ENCODE measurements around the gene NELFA. TPM values are rescaled to one million over a fixed set of nuclear protein-coding genes. Genes with fewer than 3 reads are reported as not detected.
"Not testable (repeated sequence)": the region's sequence is repeated elsewhere in the genome, so short reads cannot be mapped to it uniquely, and the experiment has no call there.

Gene NELFA
- total and polyA plus RNA-seq, 4 donors = 17.8 to 33.6 (median 24.7) TPM

GRCh38 chr4:1994938-1995337, 13.8 kb downstream of the NELFA start:
- TF ChIP-seq CTCF (IDR thresholded peaks at IDR 0.05; ENCODE audit: control extremely low read depth, extremely low read depth) = no peak
- Histone ChIP-seq H3K9ac (ENCODE audit: insufficient read depth in 1 of 2, low read length in 2 of 2) (no peak overlapping the region), H3K27ac (ENCODE audit: low read depth in 1 of 2, low read length in 1 of 2) (no peak overlapping the region), H3K4me3 (no peak overlapping the region), H3K27me3 (ENCODE audit: control insufficient read depth in 3 of 3, insufficient read depth in 3 of 3, low read length in 2 of 3) (no peaks in the 10 kb centered on the region), H3K36me3 (ENCODE audit: control insufficient read depth in 4 of 4, insufficient read depth in 4 of 4, low read length in 4 of 4) (peaks cover 0 to 9% (median 6%) of the 10 kb centered on the region in 4 donors), H3K9me3 (ENCODE audit: control insufficient read depth in 4 of 4, insufficient read depth in 3 of 4, low read length in 3 of 4) (peaks cover 0 to 9% (median 3%) of the 10 kb centered on the region in 4 donors), H3K4me1 (ENCODE audit: control insufficient read depth in 5 of 5, insufficient read depth in 5 of 5, low read length in 5 of 5) (no peaks in the 10 kb centered on the region)
- ATAC-seq (ENCODE audit: insufficient read depth, low FRiP score) (no peak), DNase-seq (no peak)
- 96% methylated on average over 1 of the region's 1 CpG for WGBS, 2 donors

- not testable (repeated sequence) for H3K9me3 ChIP-seq (ENCODE audit: control insufficient read depth in 4 of 4, insufficient read depth in 3 of 4, low read length in 3 of 4); DNase-seq; H3K4me1 ChIP-seq (ENCODE audit: control insufficient read depth in 5 of 5, insufficient read depth in 5 of 5, low read length in 5 of 5); H3K4me3 ChIP-seq; H3K27ac ChIP-seq (ENCODE audit: low read depth in 1 of 2, low read length in 1 of 2); H3K27me3 ChIP-seq (ENCODE audit: control insufficient read depth in 3 of 3, insufficient read depth in 3 of 3, low read length in 2 of 3); H3K9ac ChIP-seq (ENCODE audit: insufficient read depth in 1 of 2, low read length in 2 of 2); ATAC-seq (ENCODE audit: insufficient read depth, low FRiP score)
- peaks cover 0 to 14% (median 12%) of the 10 kb centered on the region in 4 donors for H3K36me3 ChIP-seq (ENCODE audit: control insufficient read depth in 4 of 4, insufficient read depth in 4 of 4, low read length in 4 of 4)
- 96 to 98% methylated on average over 19 to 20 of the region's 20 CpGs for WGBS, 2 donors
These were observed 14.9 kb downstream of the NELFA start for GRCh38 chr4:1993718-1994516.

GRCh38 chr4:1993169-1993516, 15.6 kb downstream of the NELFA start:
- no peak overlapping the region for H3K27ac ChIP-seq (ENCODE audit: low read depth in 1 of 2, low read length in 1 of 2)
- 93 to 95% methylated on average over 19 of the region's 19 CpGs for WGBS, 2 donors
- no peaks in the 10 kb centered on the region for H3K27me3 ChIP-seq (ENCODE audit: control insufficient read depth in 3 of 3, insufficient read depth in 3 of 3, low read length in 2 of 3)
- ATAC-seq (ENCODE audit: insufficient read depth, low FRiP score) = no peak
- no peak for TF ChIP-seq CTCF (IDR thresholded peaks at IDR 0.05; ENCODE audit: control extremely low read depth, extremely low read depth)
- no peaks in the 10 kb centered on the region for H3K4me1 ChIP-seq (ENCODE audit: control insufficient read depth in 5 of 5, insufficient read depth in 5 of 5, low read length in 5 of 5)
- DNase-seq = no peak
- peaks cover 0 to 9% (median 3%) of the 10 kb centered on the region in 4 donors for H3K9me3 ChIP-seq (ENCODE audit: control insufficient read depth in 4 of 4, insufficient read depth in 3 of 4, low read length in 3 of 4)
- H3K9ac ChIP-seq (ENCODE audit: insufficient read depth in 1 of 2, low read length in 2 of 2) = no peak overlapping the region
- no peak overlapping the region for H3K4me3 ChIP-seq
- H3K36me3 ChIP-seq (ENCODE audit: control insufficient read depth in 4 of 4, insufficient read depth in 4 of 4, low read length in 4 of 4) = peaks cover 0 to 15% (median 13%) of the 10 kb centered on the region in 4 donors

- ATAC-seq (ENCODE audit: insufficient read depth, low FRiP score) = no peak
- no peaks in the 10 kb centered on the region for H3K27me3 ChIP-seq (ENCODE audit: control insufficient read depth in 3 of 3, insufficient read depth in 3 of 3, low read length in 2 of 3)
- H3K9ac ChIP-seq (ENCODE audit: insufficient read depth in 1 of 2, low read length in 2 of 2) = no peak overlapping the region
- peak in 1 of 3 donors; percentile 35 for DNase-seq
- H3K27ac ChIP-seq (ENCODE audit: low read depth in 1 of 2, low read length in 1 of 2) = no peak overlapping the region
- H3K36me3 ChIP-seq (ENCODE audit: control insufficient read depth in 4 of 4, insufficient read depth in 4 of 4, low read length in 4 of 4) = peaks cover 0 to 20% (median 12%) of the 10 kb centered on the region in 4 donors
- no peak for TF ChIP-seq CTCF (IDR thresholded peaks at IDR 0.05; ENCODE audit: control extremely low read depth, extremely low read depth)
- H3K9me3 ChIP-seq (ENCODE audit: control insufficient read depth in 4 of 4, insufficient read depth in 3 of 4, low read length in 3 of 4) = peaks cover 0 to 7% (median 2%) of the 10 kb centered on the region in 4 donors
- 89 to 92% methylated on average over 45 of the region's 45 CpGs for WGBS, 2 donors
- no peaks in the 10 kb centered on the region for H3K4me1 ChIP-seq (ENCODE audit: control insufficient read depth in 5 of 5, insufficient read depth in 5 of 5, low read length in 5 of 5)
- H3K4me3 ChIP-seq = no peak overlapping the region
These were observed 16.2 kb downstream of the NELFA start for GRCh38 chr4:1992468-1993168.
